Retinal pigment epithelial cell (primary cell): ENCODE data around the gene CASP10.

Source experiments
- DNase-seq: peaks from one replicate; pipeline ENCODE4 v3.0.0-alpha.2; 2010; ENCODE audit warnings: low read depth
- H3K4me3 ChIP-seq: 2 replicates; pipeline ENCODE4 v1.5.1; 2011; ENCODE audit warnings: mild to moderate bottlenecking, low read length, control low read depth, moderate library complexity
- CTCF ChIP-seq: conservative IDR thresholded peaks from 2 replicates; pipeline ENCODE4 v1.5.1; 2011; ENCODE audit warnings: low read depth, low read length, control low read depth, inconsistent platforms

The CASP10 gene

GRCh38 chr2:201270293-201271001 lies 87.5 kb downstream of the CASP10 start:
- no peak for DNase-seq
- no peak overlapping the region for H3K4me3 ChIP-seq
- no peak for TF ChIP-seq CTCF

GRCh38 chr2:201271917-201272316 lies 89.0 kb downstream of the CASP10 start:
- no peak for TF ChIP-seq CTCF
- H3K4me3 ChIP-seq: no peak overlapping the region
- no peak for DNase-seq

- no peak for TF ChIP-seq CTCF
- no peak for DNase-seq
- H3K4me3 ChIP-seq: no peak overlapping the region
These were observed 90.5 kb downstream of the CASP10 start for GRCh38 chr2:201273330-201273983.

GRCh38 chr2:201275069-201275468 lies 92.1 kb downstream of the CASP10 start:
- TF ChIP-seq CTCF: no peak
- no peak overlapping the region for H3K4me3 ChIP-seq
- no peak for DNase-seq

- TF ChIP-seq CTCF: peak; percentile 3
- no peak for DNase-seq
- H3K4me3 ChIP-seq: no peak overlapping the region
These were observed 93.0 kb downstream of the CASP10 start for GRCh38 chr2:201275990-201276389.

- no peak for DNase-seq
- no peak overlapping the region for H3K4me3 ChIP-seq
- no peak for TF ChIP-seq CTCF
These were observed 93.6 kb downstream of the CASP10 start for GRCh38 chr2:201276511-201276910.
